Mesothelial cell of epicardium (in vitro differentiated cells): Measurements from ENCODE around the gene ALKBH7. TPM values are rescaled to one million over a fixed set of nuclear protein-coding genes. Genes with fewer than 3 reads are reported as not detected.

Source experiments
- DNase-seq, 2 experiments: peaks; one replicate each; pipeline ENCODE4 v3.0.0; 2021; ENCODE audit warnings: low spot score in 2 of 2; ENCODE audit not compliant: unreplicated experiment in 2 of 2
- H3K27ac Mint-ChIP-seq: 2 replicates; pipeline ENCODE4 v1.8.0; 2021; ENCODE audit warnings: mixed read lengths
- H3K27me3 Mint-ChIP-seq: 2 replicates; pipeline ENCODE4 v1.8.0; 2021; ENCODE audit warnings: low read depth, mixed read lengths
- H3K36me3 Mint-ChIP-seq: 2 replicates; pipeline ENCODE4 v1.8.0; 2021; ENCODE audit warnings: mixed read lengths
- H3K4me1 Mint-ChIP-seq: 2 replicates; pipeline ENCODE4 v1.8.0; 2021; ENCODE audit warnings: mixed read lengths
- H3K4me3 Mint-ChIP-seq: 2 replicates; pipeline ENCODE4 v1.8.0; 2021; ENCODE audit warnings: mild to moderate bottlenecking, moderate library complexity, mixed read lengths
- H3K9me3 Mint-ChIP-seq: 2 replicates; pipeline ENCODE4 v1.8.0; 2021; ENCODE audit warnings: mixed read lengths
- CTCF ChIP-seq: fragments of 200-600 bp; sonication (generic); IDR thresholded peaks from one replicate; pipeline ENCODE4 v1.5.0; 2021; ENCODE audit warnings: antibody characterized with exemption; ENCODE audit not compliant: unreplicated experiment
- total RNA-seq: library from RNA; stranded (reverse); gene quantifications from 3 replicates; pipeline ENCODE4 v1.2.1, GENCODE V29; 2021

Gene ALKBH7
- total RNA-seq, 1 donor from 2014 or later, result 83.7 TPM

GRCh38 chr19:6374161-6374709 is 1.6 kb downstream of the ALKBH7 start:
- Mint-ChIP-seq H3K4me3 (peak overlapping the region; percentile 26), H3K9me3 (no peaks in the 10 kb centered on the region), H3K27ac (peak overlapping the region; percentile 97), H3K27me3 (no peaks in the 10 kb centered on the region), H3K36me3 (peaks cover 9% of the 10 kb centered on the region), H3K4me1 (peaks cover 37% of the 10 kb centered on the region)
- TF ChIP-seq CTCF, result no peak
- no peak for DNase-seq

GRCh38 chr19:6374711-6375410 is 2.3 kb downstream of the ALKBH7 start:
- no peaks in the 10 kb centered on the region for H3K9me3 Mint-ChIP-seq
- peaks cover 37% of the 10 kb centered on the region for H3K4me1 Mint-ChIP-seq
- peaks cover 13% of the 10 kb centered on the region for H3K36me3 Mint-ChIP-seq
- no peak for DNase-seq
- H3K4me3 Mint-ChIP-seq, result peak overlapping the region; percentile 26
- no peak for TF ChIP-seq CTCF
- peak overlapping the region; percentile 64 for H3K27ac Mint-ChIP-seq
- H3K27me3 Mint-ChIP-seq, result no peaks in the 10 kb centered on the region

- no peak for TF ChIP-seq CTCF
- peak within 1 kb of the TSS; percentile 95 for H3K27ac Mint-ChIP-seq
- DNase-seq, result no peak
- H3K36me3 Mint-ChIP-seq, result peaks cover 19% of the 10 kb centered on the region
- H3K9me3 Mint-ChIP-seq, result no peaks in the 10 kb centered on the region
- peaks cover 37% of the 10 kb centered on the region for H3K4me1 Mint-ChIP-seq
- no peaks in the 10 kb centered on the region for H3K27me3 Mint-ChIP-seq
- peak within 1 kb of the TSS; percentile 26 for H3K4me3 Mint-ChIP-seq
These were observed 2.9 kb downstream of the ALKBH7 start, which contains the start of gene PSPN for GRCh38 chr19:6375411-6376010. Gene PSPN, minus strand, starts transcription at chr19:6375933. Its CDS starts 84 bp downstream, at chr19:6375849.

- Mint-ChIP-seq H3K27ac (peak overlapping the region; percentile 95), H3K9me3 (no peaks in the 10 kb centered on the region), H3K4me1 (peaks cover 37% of the 10 kb centered on the region), H3K36me3 (peaks cover 29% of the 10 kb centered on the region), H3K4me3 (no peak overlapping the region), H3K27me3 (no peaks in the 10 kb centered on the region)
- no peak for TF ChIP-seq CTCF
- DNase-seq, result no peak
These were observed 4.1 kb downstream of the ALKBH7 start for GRCh38 chr19:6376512-6377190.

- Mint-ChIP-seq H3K27me3 (no peaks in the 10 kb centered on the region), H3K9me3 (no peaks in the 10 kb centered on the region), H3K36me3 (peaks cover 34% of the 10 kb centered on the region), H3K4me3 (no peak overlapping the region), H3K4me1 (peaks cover 34% of the 10 kb centered on the region), H3K27ac (peak overlapping the region; percentile 95)
- DNase-seq, result peak; percentile 46 to 71
- TF ChIP-seq CTCF, result no peak
These were observed 5.4 kb downstream of the ALKBH7 start for GRCh38 chr19:6378041-6378440.
